Endothelial cell (in vitro differentiated cells): ENCODE measurements around the gene IMP4. TPM values are rescaled to one million over a fixed set of nuclear protein-coding genes. Genes with fewer than 3 reads are reported as not detected.
A peak's percentile ranks its signal among the peaks of the same experiment; 100 is the strongest.

Experiments used
- DNase-seq: peaks from one replicate; pipeline ENCODE4 v3.0.0; 2021; ENCODE audit warnings: low spot score
- H3K27ac Mint-ChIP-seq: one replicate; pipeline ENCODE4 v1.8.0; 2021; ENCODE audit warnings: mixed read lengths, inconsistent platforms; ENCODE audit not compliant: unreplicated experiment
- H3K27me3 Mint-ChIP-seq: one replicate; pipeline ENCODE4 v1.8.0; 2021; ENCODE audit warnings: mild to moderate bottlenecking, moderate library complexity, mixed read lengths, inconsistent platforms; ENCODE audit not compliant: unreplicated experiment
- H3K36me3 Mint-ChIP-seq: one replicate; pipeline ENCODE4 v1.8.0; 2021; ENCODE audit warnings: mild to moderate bottlenecking, low read depth, mixed read lengths, inconsistent platforms; ENCODE audit not compliant: unreplicated experiment
- H3K4me1 Mint-ChIP-seq: one replicate; pipeline ENCODE4 v1.8.0; 2021; ENCODE audit warnings: mild to moderate bottlenecking, mixed read lengths, inconsistent platforms; ENCODE audit not compliant: unreplicated experiment
- H3K4me3 Mint-ChIP-seq: one replicate; pipeline ENCODE4 v1.8.0; 2021; ENCODE audit warnings: mild to moderate bottlenecking, mixed read lengths, inconsistent platforms; ENCODE audit not compliant: unreplicated experiment
- H3K9me3 Mint-ChIP-seq: one replicate; pipeline ENCODE4 v1.8.0; 2021; ENCODE audit warnings: mixed read lengths, inconsistent platforms; ENCODE audit not compliant: unreplicated experiment
- long read RNA-seq: library from polyadenylated mRNA; unstranded; transcript quantifications from one replicate; pipeline ENCODE4 v2.0.0, GENCODE V29; 2020; ENCODE audit not compliant: unreplicated experiment
- total RNA-seq: library from RNA; stranded (reverse); fragmentation: NEBNext Ultra II Directional; extraction: Animal tissue kit (Norgen Biotek cat#: 25700); gene quantifications from one replicate; pipeline ENCODE4 v1.2.1, GENCODE V29; 2021; ENCODE audit not compliant: unreplicated experiment
- TF ChIP-seq, protein P1 (sequence below): fragments of 200-600 bp; sonication (generic); IDR thresholded peaks from one replicate; pipeline ENCODE4 v1.5.0; 2021; ENCODE audit warnings: antibody characterized with exemption; ENCODE audit not compliant: unreplicated experiment

IMP4 gene, protein sequence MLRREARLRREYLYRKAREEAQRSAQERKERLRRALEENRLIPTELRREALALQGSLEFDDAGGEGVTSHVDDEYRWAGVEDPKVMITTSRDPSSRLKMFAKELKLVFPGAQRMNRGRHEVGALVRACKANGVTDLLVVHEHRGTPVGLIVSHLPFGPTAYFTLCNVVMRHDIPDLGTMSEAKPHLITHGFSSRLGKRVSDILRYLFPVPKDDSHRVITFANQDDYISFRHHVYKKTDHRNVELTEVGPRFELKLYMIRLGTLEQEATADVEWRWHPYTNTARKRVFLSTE
- 32.8 TPM for total RNA-seq
- long read RNA-seq, transcript IMP4-201 (9 exons, 1,740 nt), result major isoform, 25 of 37 reads
- long read RNA-seq, transcript IMP4-202 (9 exons, 822 nt), result minor isoform, 5 of 37 reads
- long read RNA-seq, partial matches to known transcripts, result 1 of 37 reads
- long read RNA-seq, other reads (novel, unspliced or antisense), result 2 of 37 reads

DNA sequence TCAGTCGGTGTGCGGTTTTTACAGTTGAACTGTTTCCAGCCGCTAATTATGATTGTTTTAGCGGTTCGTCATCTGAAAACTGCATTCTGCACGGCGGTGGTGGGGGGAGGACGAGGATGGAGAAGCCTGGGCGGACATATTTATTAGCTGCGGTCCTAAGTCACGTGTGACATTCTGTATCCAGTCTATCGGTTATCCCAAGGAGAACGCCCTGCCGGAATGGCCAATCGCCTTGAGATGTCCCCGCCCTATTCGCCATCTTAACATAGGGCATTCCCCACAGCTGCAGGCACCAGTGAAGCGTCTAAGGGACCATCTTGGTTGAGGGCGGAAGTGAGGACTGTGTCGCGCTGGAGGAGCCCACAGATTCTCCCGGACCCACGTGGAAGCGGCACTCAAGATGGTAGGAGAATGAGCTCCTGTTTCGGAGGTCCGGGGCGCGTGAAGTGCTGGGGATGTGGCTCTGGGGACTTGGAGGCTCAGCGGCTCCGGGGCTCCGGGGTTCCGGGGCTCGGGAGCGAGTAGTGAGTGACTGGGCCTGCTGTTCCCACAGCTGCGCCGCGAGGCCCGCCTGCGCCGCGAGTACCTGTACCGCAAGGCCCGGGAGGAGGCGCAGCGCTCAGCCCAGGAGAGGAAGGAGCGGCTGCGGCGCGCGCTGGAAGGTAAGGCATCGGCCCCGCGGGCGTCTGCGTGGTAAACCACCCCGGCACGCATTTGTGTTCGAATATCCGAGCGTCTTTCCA is at the start of gene IMP4:
Gene IMP4 (plus strand): TSS at position 365 of the 743 bp plus-strand sequence. CDS start 36 bp downstream, at position 401.
- Mint-ChIP-seq H3K4me1 (peaks cover 16% of the 10 kb centered on the region), H3K27ac (peak within 1 kb of the TSS; percentile 93), H3K9me3 (no peaks in the 10 kb centered on the region), H3K36me3 (peaks cover 36% of the 10 kb centered on the region), H3K4me3 (peak within 1 kb of the TSS; percentile 98), H3K27me3 (peaks cover 15% of the 10 kb centered on the region)
- TF ChIP-seq, protein P1, sequence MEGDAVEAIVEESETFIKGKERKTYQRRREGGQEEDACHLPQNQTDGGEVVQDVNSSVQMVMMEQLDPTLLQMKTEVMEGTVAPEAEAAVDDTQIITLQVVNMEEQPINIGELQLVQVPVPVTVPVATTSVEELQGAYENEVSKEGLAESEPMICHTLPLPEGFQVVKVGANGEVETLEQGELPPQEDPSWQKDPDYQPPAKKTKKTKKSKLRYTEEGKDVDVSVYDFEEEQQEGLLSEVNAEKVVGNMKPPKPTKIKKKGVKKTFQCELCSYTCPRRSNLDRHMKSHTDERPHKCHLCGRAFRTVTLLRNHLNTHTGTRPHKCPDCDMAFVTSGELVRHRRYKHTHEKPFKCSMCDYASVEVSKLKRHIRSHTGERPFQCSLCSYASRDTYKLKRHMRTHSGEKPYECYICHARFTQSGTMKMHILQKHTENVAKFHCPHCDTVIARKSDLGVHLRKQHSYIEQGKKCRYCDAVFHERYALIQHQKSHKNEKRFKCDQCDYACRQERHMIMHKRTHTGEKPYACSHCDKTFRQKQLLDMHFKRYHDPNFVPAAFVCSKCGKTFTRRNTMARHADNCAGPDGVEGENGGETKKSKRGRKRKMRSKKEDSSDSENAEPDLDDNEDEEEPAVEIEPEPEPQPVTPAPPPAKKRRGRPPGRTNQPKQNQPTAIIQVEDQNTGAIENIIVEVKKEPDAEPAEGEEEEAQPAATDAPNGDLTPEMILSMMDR, result no peak
- peak; percentile 84 for DNase-seq

DNA sequence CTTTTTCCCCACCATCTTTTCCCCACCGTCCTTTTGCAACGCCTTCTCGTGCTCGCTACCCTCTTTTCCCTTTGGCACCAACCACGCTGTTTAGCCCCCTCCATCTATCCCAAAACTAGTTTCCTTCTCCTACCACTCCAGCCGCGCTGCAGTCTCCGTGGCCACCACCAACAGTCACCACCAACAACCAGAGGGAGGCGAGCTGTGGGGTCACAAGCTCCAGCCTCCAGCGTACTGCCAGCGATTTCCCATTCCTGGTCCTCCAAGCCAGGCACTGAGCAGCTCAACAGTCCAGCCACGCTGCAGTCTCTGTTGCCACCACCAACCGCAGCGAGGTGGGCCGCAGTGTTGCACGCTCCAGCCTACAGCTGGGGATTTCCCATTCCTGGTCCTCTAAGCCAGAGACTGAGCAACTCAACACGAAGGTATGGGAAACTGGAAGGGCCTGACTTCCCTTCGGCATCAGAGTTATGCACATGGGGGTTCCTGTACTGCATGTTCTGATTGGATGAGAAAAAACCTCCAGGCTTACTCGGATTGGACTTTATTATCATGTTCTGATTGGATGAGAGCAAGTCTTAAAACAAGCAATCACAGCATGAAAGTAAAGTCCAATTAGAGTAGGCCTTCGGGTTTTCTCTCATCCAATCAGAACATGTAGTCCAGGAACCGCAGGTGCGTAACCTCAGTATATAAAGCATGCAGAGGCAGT is 42.3 kb upstream of the IMP4 start:
- TF ChIP-seq, protein P1, result no peak
- Mint-ChIP-seq H3K27me3 (peaks cover 5% of the 10 kb centered on the region), H3K4me3 (no peak overlapping the region), H3K9me3 (no peaks in the 10 kb centered on the region), H3K36me3 (no peaks in the 10 kb centered on the region), H3K4me1 (no peaks in the 10 kb centered on the region), H3K27ac (no peak overlapping the region)
- DNase-seq, result no peak

DNA sequence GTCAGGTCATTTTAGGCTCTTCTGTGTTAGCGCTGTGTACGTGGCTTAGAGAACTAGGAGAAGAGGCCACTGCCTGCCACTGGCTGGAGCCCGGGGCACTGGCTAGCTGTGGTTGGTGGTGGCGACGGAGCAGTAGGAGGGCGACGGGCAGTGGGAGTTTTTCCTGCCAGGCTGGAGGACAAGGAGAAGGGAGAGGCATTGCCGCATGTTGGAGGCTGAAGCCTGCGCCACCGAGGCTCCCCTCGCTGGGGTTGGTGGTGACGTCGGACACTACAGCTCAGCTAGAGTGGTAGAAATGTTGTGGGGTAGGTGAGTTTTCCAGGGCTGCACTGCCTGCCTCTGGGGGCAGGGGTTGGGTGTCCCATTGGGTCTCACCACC is 41.7 kb upstream of the IMP4 start:
- TF ChIP-seq, protein P1, result no peak
- H3K27me3 Mint-ChIP-seq, result peaks cover 5% of the 10 kb centered on the region
- H3K36me3 Mint-ChIP-seq, result no peaks in the 10 kb centered on the region
- no peak overlapping the region for H3K4me3 Mint-ChIP-seq
- DNase-seq, result no peak
- no peaks in the 10 kb centered on the region for H3K9me3 Mint-ChIP-seq
- no peak overlapping the region for H3K27ac Mint-ChIP-seq
- H3K4me1 Mint-ChIP-seq, result no peaks in the 10 kb centered on the region

DNA sequence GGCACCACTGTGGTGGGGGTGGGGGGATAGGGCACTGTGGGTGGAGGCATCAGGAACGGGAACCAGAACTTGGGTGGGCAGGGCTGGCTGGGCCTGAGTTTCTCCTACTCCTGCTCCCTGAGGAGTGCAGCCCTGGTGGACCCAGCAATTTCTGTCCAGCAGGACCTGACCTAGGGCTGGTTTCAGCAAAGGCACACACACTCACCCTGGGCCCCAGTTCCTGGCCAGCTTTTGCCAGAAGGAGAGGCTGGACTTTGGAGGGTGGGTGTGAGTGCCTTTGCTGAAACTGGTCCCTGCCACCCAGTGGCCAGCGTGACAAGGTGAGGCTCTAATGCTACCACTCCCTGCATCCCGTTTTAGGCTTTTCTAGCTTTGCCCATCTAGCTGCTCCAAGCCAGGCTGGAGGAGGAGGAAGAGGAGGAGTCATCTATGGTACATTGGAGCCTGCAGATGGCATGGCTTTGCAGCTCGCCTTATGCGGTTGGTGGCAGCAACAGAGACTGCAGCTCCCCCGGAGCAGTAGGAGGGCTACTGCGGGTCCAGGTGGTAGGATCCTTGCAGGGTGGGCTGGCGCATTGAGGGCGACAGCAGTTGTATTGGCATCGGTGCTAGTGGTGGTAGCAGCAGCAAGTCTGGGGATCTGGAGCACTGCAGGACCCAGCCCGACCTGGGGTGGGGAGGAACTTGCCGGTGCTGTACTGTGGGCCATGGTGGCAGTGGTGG is 40.4 kb upstream of the IMP4 start:
- H3K27ac Mint-ChIP-seq, result no peak overlapping the region

More for the DNA sequence above, 40.4 kb upstream of the IMP4 start:
- TF ChIP-seq, protein P1, result no peak
- Mint-ChIP-seq H3K27me3 (peaks cover 5% of the 10 kb centered on the region), H3K4me3 (no peak overlapping the region), H3K9me3 (no peaks in the 10 kb centered on the region), H3K36me3 (peaks cover 3% of the 10 kb centered on the region), H3K4me1 (no peaks in the 10 kb centered on the region)
- no peak for DNase-seq
